SK-N-SH (cell line): ENCODE data around the gene LRP10. TPM values are rescaled to one million over a fixed set of nuclear protein-coding genes. Genes with fewer than 3 reads are reported as not detected.

ENCODE experiments used
- CTCF ChIA-PET: fragments of 300-600, 350-600 bp; formaldehyde crosslinking; extraction: SDS; loops from one replicate; lab custom pipeline; 2021; lab: Yijun Ruan, JAX
- POLR2A ChIA-PET: fragments of 350-600 bp; sonication (Branson Sonifier 250); formaldehyde crosslinking; extraction: SDS; loops from one replicate; lab custom pipeline; 2020; ENCODE audit warnings: antibody characterized with exemption, inconsistent platforms; lab: Yijun Ruan, JAX
- DNase-seq: peaks from one replicate; pipeline ENCODE4 v3.0.0; 2012
- H2AFZ ChIP-seq: fragments of 200-600 bp; sonication (generic); 2 replicates; pipeline ENCODE4 v1.8.1; 2016; ENCODE audit warnings: antibody characterized with exemption, mild to moderate bottlenecking, low read depth
- H3F3A ChIP-seq: fragments of 200-600 bp; sonication (generic); replicated peaks from 2 replicates; pipeline ENCODE3; 2016; ENCODE audit warnings: antibody characterized with exemption, mild to moderate bottlenecking; ENCODE audit not compliant: insufficient read depth
- H3K27ac ChIP-seq, 2 experiments: fragments of 200-500 bp in 1 of 2; fragments of 200-600 bp in 1 of 2; sonication (Bioruptor generic) in 1 of 2; sonication (generic), shearing (Covaris generic) in 1 of 2; 2 replicates each; pipeline versions ENCODE4 v1.5.1 to v1.6.1; 2014 to 2016; ENCODE audit warnings: low read depth in 2 of 2, inconsistent platforms in 1 of 2, low read length in 1 of 2, mild to moderate bottlenecking in 1 of 2, mixed read lengths in 1 of 2
- H3K27me3 ChIP-seq: fragments of 200-600 bp; sonication (generic), shearing (Covaris generic); 2 replicates; pipeline ENCODE4 v1.6.1; 2016; ENCODE audit warnings: mixed run types; ENCODE audit not compliant: insufficient read depth
- H3K36me3 ChIP-seq, 2 experiments: fragments of 200-500 bp in 1 of 2; fragments of 200-600 bp in 1 of 2; sonication (Bioruptor generic) in 1 of 2; sonication (generic) in 1 of 2; replicated peaks in 1 of 2; 2 replicates each; pipeline versions ENCODE3 to v1.5.1; 2014 to 2016; ENCODE audit warnings: low read length in 1 of 2, mild to moderate bottlenecking in 1 of 2; ENCODE audit not compliant: insufficient read depth in 2 of 2, control insufficient read depth in 1 of 2
- H3K4me1 ChIP-seq, 2 experiments: fragments of 200-500 bp in 1 of 2; fragments of 200-600 bp in 1 of 2; sonication (Bioruptor generic) in 1 of 2; sonication (generic), shearing (Covaris generic) in 1 of 2; 2 replicates each; pipeline versions ENCODE4 v1.5.1 to v1.6.1; 2014 to 2016; ENCODE audit warnings: low read depth in 1 of 2, low read length in 1 of 2, mixed run types in 1 of 2; ENCODE audit not compliant: insufficient read depth in 2 of 2, control insufficient read depth in 1 of 2
- H3K4me2 ChIP-seq: fragments of 200-600 bp; sonication (generic), shearing (Covaris generic); 2 replicates; pipeline ENCODE4 v1.6.1; 2017; ENCODE audit warnings: mixed run types
- H3K4me3 ChIP-seq, 2 experiments: fragments of 200-500 bp in 1 of 2; fragments of 200-600 bp in 1 of 2; sonication (Bioruptor generic) in 1 of 2; sonication (generic), shearing (Covaris generic) in 1 of 2; 2 replicates each; pipeline versions ENCODE4 v1.5.1 to v1.8.1; 2014 to 2016; ENCODE audit warnings: low read depth in 2 of 2, inconsistent platforms in 1 of 2, low read length in 1 of 2, mild to moderate bottlenecking in 1 of 2, mixed read lengths in 1 of 2, moderate library complexity in 1 of 2
- H3K79me2 ChIP-seq: fragments of 200-600 bp; sonication (generic); 2 replicates; pipeline ENCODE4 v1.8.1; 2017; ENCODE audit warnings: mild to moderate bottlenecking; ENCODE audit not compliant: insufficient read depth
- H3K9ac ChIP-seq: fragments of 200-600 bp; sonication (generic); 2 replicates; pipeline ENCODE4 v1.6.1; 2017; ENCODE audit warnings: mixed run types
- H3K9me2 ChIP-seq: fragments of 200-600 bp; sonication (generic); 2 replicates; pipeline ENCODE4 v1.6.1; 2017; ENCODE audit warnings: mixed run types
- H3K9me3 ChIP-seq: fragments of 200-600 bp; sonication (generic); 2 replicates; pipeline ENCODE4 v1.6.1; 2017; ENCODE audit warnings: mixed run types, mild to moderate bottlenecking, moderate library complexity
- H4K20me1 ChIP-seq: fragments of 200-600 bp; sonication (generic); 2 replicates; pipeline ENCODE4 v1.6.1; 2017; ENCODE audit warnings: mild to moderate bottlenecking, mixed run types; ENCODE audit not compliant: insufficient read depth
- CTCF ChIP-seq: fragments of 200-600 bp; sonication (generic); IDR thresholded peaks from 2 replicates; pipeline ENCODE4 v1.6.1; 2017; ENCODE audit warnings: antibody characterized with exemption, mild to moderate bottlenecking, moderate library complexity
- EP300 ChIP-seq, 2 experiments: IDR thresholded peaks; 2 replicates each; pipeline versions ENCODE4 v1.4.0 to v1.6.1; 2012; ENCODE audit warnings: borderline replicate concordance in 1 of 2, low read depth in 1 of 2, low read length in 1 of 2
- EZH2phosphoT487 ChIP-seq: fragments of 200-600 bp; sonication (generic); IDR thresholded peaks from 2 replicates; pipeline ENCODE4 v1.6.1; 2017; ENCODE audit warnings: low read depth, mixed run types, mild to moderate bottlenecking, antibody characterized with exemption, moderate library complexity, borderline replicate concordance
- JUND ChIP-seq: IDR thresholded peaks from 2 replicates; pipeline ENCODE4 v1.4.0; 2012
- NFIC ChIP-seq: IDR thresholded peaks from 2 replicates; pipeline ENCODE4 v1.4.0; 2012; ENCODE audit warnings: borderline replicate concordance
- NRF1 ChIP-seq: IDR thresholded peaks from 2 replicates; pipeline ENCODE4 v1.6.1; 2012; ENCODE audit warnings: low read depth, mild to moderate bottlenecking, low read length
- PBX3 ChIP-seq: IDR thresholded peaks from 2 replicates; pipeline ENCODE4; 2012
- POLR2AphosphoS5 ChIP-seq: IDR thresholded peaks from 2 replicates; pipeline ENCODE4 v1.6.1; 2012; ENCODE audit warnings: low read depth, low read length
- REST ChIP-seq: IDR thresholded peaks from 2 replicates; pipeline ENCODE4 v1.6.1; 2012; ENCODE audit warnings: mild to moderate bottlenecking, low read depth, low read length, moderate library complexity
- RXRA ChIP-seq: IDR thresholded peaks from 2 replicates; pipeline ENCODE4 v1.4.0; 2012; ENCODE audit warnings: low read depth, mild to moderate bottlenecking, borderline replicate concordance
- SMC3 ChIP-seq: IDR thresholded peaks from 2 replicates; pipeline ENCODE4 v1.6.1; 2012; ENCODE audit warnings: low read depth, low read length, improper control_type of control experiment
- TCF12 ChIP-seq: IDR thresholded peaks from 2 replicates; pipeline ENCODE4 v1.4.0; 2012
- USF2 ChIP-seq: fragments of 150-350 bp; IDR thresholded peaks from 2 replicates; pipeline ENCODE4 v1.6.1; 2017; ENCODE audit warnings: antibody characterized with exemption, low read length, low read depth, borderline replicate concordance
- YY1 ChIP-seq: IDR thresholded peaks from 2 replicates; pipeline ENCODE4 v1.4.0; 2012; ENCODE audit warnings: low read depth, mild to moderate bottlenecking
- ZBTB33 ChIP-seq: IDR thresholded peaks from 2 replicates; pipeline ENCODE4 v1.4.0; 2012; ENCODE audit warnings: low read depth, borderline replicate concordance
- WGBS: methylation state at CpG from one replicate; pipeline ENCODE4 v1.1.6; 2017; ENCODE audit warnings: low lambda C conversion rate; 5-methylcytosine and 5-hydroxymethylcytosine counted together
- polyA plus RNA-seq, 3 experiments: library from polyadenylated mRNA; depleted of rRNA; stranded (reverse); fragments of >200 nt; gene quantifications; 2 replicates each; pipeline ENCODE4 v1.2.3, GENCODE V29; 2012

The LRP10 gene
- polyA plus RNA-seq, 1 of the 3 experiments (the other 2 are of a cell fraction), result 117 TPM

GRCh38 chr14:22906073-22906472 is 34.5 kb downstream of the LRP10 start (continued):
- TF ChIP-seq USF2 (no peak), REST (no peak), PBX3 (no peak), EZH2phosphoT487 (no peak), NFIC (no peak), NRF1 (no peak), YY1 (no peak)

- ChIA-PET POLR2A (no interaction called here), CTCF (no interaction called here)
- no peaks in the 10 kb centered on the region for H3K9me3 ChIP-seq
- no peak overlapping the region for H3K27ac ChIP-seq
- H3K9ac ChIP-seq, result no peak overlapping the region
- no peak for DNase-seq
- H3K9me2 ChIP-seq, result no peaks in the 10 kb centered on the region
- H3K79me2 ChIP-seq, result peaks cover 32% of the 10 kb centered on the region
- H3K4me1 ChIP-seq, result no peaks in the 10 kb centered on the region
- no peak overlapping the region for H3K4me3 ChIP-seq
- H3K27me3 ChIP-seq, result no peaks in the 10 kb centered on the region
- no peak for TF ChIP-seq POLR2AphosphoS5
- no peak for TF ChIP-seq RXRA
- TF ChIP-seq TCF12, result no peak
- no peak for TF ChIP-seq JUND
- TF ChIP-seq EP300 (IDR thresholded peaks at IDR 0.05; ENCODE audit: borderline replicate concordance in 1 of 2, low read depth in 1 of 2, low read length in 1 of 2), result no peak
- TF ChIP-seq CTCF, result no peak
- no peak for TF ChIP-seq NRF1
- no peak for TF ChIP-seq SMC3
- TF ChIP-seq ZBTB33, result no peak
- no peak overlapping the region for H2AFZ ChIP-seq
- no peaks in the 10 kb centered on the region for H4K20me1 ChIP-seq
- peaks cover 5% of the 10 kb centered on the region for H3F3A ChIP-seq
- H3K4me2 ChIP-seq, result no peak overlapping the region
- H3K36me3 ChIP-seq, result peaks cover 49 to 61% of the 10 kb centered on the region in 2 experiments
- 90% methylated on average over 3 of the region's 3 CpGs for WGBS
These were observed 35.9 kb downstream of the LRP10 start for GRCh38 chr14:22907429-22907828.
